SH-SY5Y (cell line): ENCODE data around the gene PKNOX2.

Experiments used
- GATA2 ChIP-seq: IDR thresholded peaks from 2 replicates; pipeline ENCODE4 v1.6.1; 2011; ENCODE audit warnings: mild to moderate bottlenecking, low read depth, low read length
- GATA3 ChIP-seq: IDR thresholded peaks from 2 replicates; pipeline ENCODE4 v1.6.1; 2011; ENCODE audit warnings: low read depth, mild to moderate bottlenecking, low read length, moderate library complexity

DNA sequence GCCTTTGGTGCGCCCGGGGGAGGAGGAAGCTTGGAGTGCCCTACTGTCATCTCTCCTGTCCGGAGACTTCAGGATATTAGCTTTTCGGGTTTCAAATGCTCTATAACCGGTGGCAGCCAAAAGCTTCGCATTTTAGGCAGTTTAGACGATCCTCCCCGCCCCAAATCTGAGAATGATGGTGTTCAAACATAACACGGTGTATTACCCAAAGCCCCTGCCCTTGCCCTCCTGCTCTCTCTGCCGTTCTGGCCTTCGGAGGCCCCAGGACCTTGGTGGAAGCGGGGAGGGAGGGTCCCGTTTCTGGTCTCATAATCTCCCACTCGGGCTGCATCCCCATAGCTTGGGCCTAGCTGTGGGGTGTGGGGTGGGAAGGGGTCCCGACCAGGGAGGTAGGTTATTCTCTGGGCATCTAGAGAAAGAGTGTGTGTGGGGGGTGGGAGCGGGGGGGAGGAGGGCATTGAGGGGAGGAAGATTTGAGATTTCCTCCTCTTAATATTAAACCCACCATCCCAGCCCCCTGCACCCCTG, 2.3 kb downstream of the PKNOX2 start:
- TF ChIP-seq GATA2 (no peak), GATA3 (no peak)
